ENCODE data around the gene TSPAN14. TPM values are rescaled to one million over a fixed set of nuclear protein-coding genes. Genes with fewer than 3 reads are reported as not detected.

TSPAN14 gene
- total and polyA plus RNA-seq, 10 of the 15 experiments (the other 5 are each of a cell fraction or from before 2014, with no cell fraction given): 2.5 to 31.7 (median 17.9) TPM

GRCh38 chr10:80429521-80429973, 24.6 kb upstream of the TSPAN14 start:
- H3K9ac ChIP-seq (ENCODE audit: control insufficient read depth, insufficient read depth, low read length): no peak overlapping the region
- no peaks in the 10 kb centered on the region for H3K4me1 ChIP-seq (ENCODE audit: control insufficient read depth, insufficient read depth, low read length)
- ChIA-PET CTCF (no interaction called here), POLR2A (interaction anchor here (0.6 to 0.7 kb wide), 3 partner anchors 20 to 128 kb away, joined by 4 to 10 read pairs (median 8); no protein-coding TSS in a partner anchor), SMC1A (ENCODE audit: uncharacterized antibody, unreplicated experiment) (interaction anchor here (2.7 kb wide), 1 partner anchor 8 kb away, joined by 9 read pairs; no protein-coding TSS in a partner anchor), RAD21 (ENCODE audit: unreplicated experiment) (no interaction called here)
- H3K4me2 ChIP-seq (ENCODE audit: control insufficient read depth, insufficient read depth): no peak overlapping the region
- in situ Hi-C loops (cut with MboI): no loop called here
- no peaks in the 10 kb centered on the region for H4K20me1 ChIP-seq (ENCODE audit: control insufficient read depth, insufficient read depth)
- DNase-seq (ENCODE audit: low read depth, low spot score) (no peak), FAIRE-seq (no peak), ATAC-seq (no peak; the same call in 2 of the 3 replicates)
- H3K27me3 ChIP-seq (replicated peaks in 1 of 2; ENCODE audit: control insufficient read depth in 2 of 2, insufficient read depth in 2 of 2, low read length in 1 of 2): no peaks in the 10 kb centered on the region
- H2AFZ ChIP-seq (ENCODE audit: control insufficient read depth, low read depth, low read length): no peak overlapping the region
- H3K27ac ChIP-seq (ENCODE audit: control insufficient read depth, insufficient read depth): no peak overlapping the region
- no peaks in the 10 kb centered on the region for H3K9me3 ChIP-seq (replicated peaks; ENCODE audit: control insufficient read depth, insufficient read depth, low read length)
- no peaks in the 10 kb centered on the region for H3K79me2 ChIP-seq (ENCODE audit: control insufficient read depth, insufficient read depth, low read length)
- BruUV-seq (replicated peaks): no TSS peak
- intact Hi-C loops (cut with micrococcal nuclease; ENCODE audit: unreplicated experiment): no loop called here
- H3K36me3 ChIP-seq (ENCODE audit: control insufficient read depth in 2 of 2, insufficient read depth in 2 of 2, low read length in 1 of 2): no peaks in the 10 kb centered on the region
- 75% methylated on average over 9 of the region's 9 CpGs for WGBS (ENCODE audit: insufficient coverage, insufficient replicate concordance, low lambda C conversion rate, missing lambda C conversion rate)
- no peak for TF ChIP-seq PKNOX1 (IDR thresholded peaks at IDR 0.05)
- TF ChIP-seq NBN (IDR thresholded peaks at IDR 0.05): no peak
- TF ChIP-seq RBBP5 (conservative IDR thresholded peaks at IDR 0.05): no peak
- TF ChIP-seq ASH2L (IDR thresholded peaks at IDR 0.05; ENCODE audit: borderline replicate concordance, low read depth): no peak
- TF ChIP-seq CREM (IDR thresholded peaks at IDR 0.05; ENCODE audit: low read depth): no peak
- no peak for TF ChIP-seq PAX5 (IDR thresholded peaks at IDR 0.05; ENCODE audit: borderline replicate concordance, low read depth, low read length)
- no peak for TF ChIP-seq REST (IDR thresholded peaks at IDR 0.05; ENCODE audit: low read depth, low read length)
- no peak for TF ChIP-seq RAD51 (IDR thresholded peaks at IDR 0.05)
- TF ChIP-seq RAD21 (IDR thresholded peaks at IDR 0.05; ENCODE audit: insufficient read depth, low read depth, low read length): no peak
- no peak for TF ChIP-seq PAX8 (IDR thresholded peaks at IDR 0.05)
- H3K4me3 ChIP-seq: no peak overlapping the region
